Calu3 (cell line): ENCODE results near the gene SETD2. TPM values are rescaled to one million over a fixed set of nuclear protein-coding genes. Genes with fewer than 3 reads are reported as not detected.

Experiments
- BruUV-seq: library from RNA; stranded (reverse); fragments of 400-500 nt; replicated peaks from 2 replicates; lab custom pipeline; 2021; lab: Mats Ljungman, UMichigan
- CTCF ChIA-PET: fragments of 300-600 bp; sonication (Branson Sonifier 250); formaldehyde crosslinking; loops from one replicate; lab custom pipeline; 2022; ENCODE audit warnings: antibody characterized with exemption; lab: Charles Lee
- DNase-seq: peaks from one replicate; pipeline ENCODE4 v3.0.0; 2022
- H3K27ac Mint-ChIP-seq: one replicate; pipeline ENCODE4 v1.8.0; 2022; ENCODE audit warnings: mixed read lengths; ENCODE audit not compliant: unreplicated experiment
- H3K27me3 Mint-ChIP-seq: one replicate; pipeline ENCODE4 v1.8.0; 2022; ENCODE audit warnings: mixed read lengths; ENCODE audit not compliant: unreplicated experiment
- H3K36me3 Mint-ChIP-seq: one replicate; pipeline ENCODE4 v1.8.0; 2022; ENCODE audit warnings: mild to moderate bottlenecking, moderate library complexity, mixed read lengths; ENCODE audit not compliant: insufficient read depth, unreplicated experiment
- H3K4me1 Mint-ChIP-seq: one replicate; pipeline ENCODE4 v1.8.0; 2022; ENCODE audit warnings: mild to moderate bottlenecking, low read depth, mixed read lengths; ENCODE audit not compliant: unreplicated experiment
- H3K4me3 Mint-ChIP-seq: one replicate; pipeline ENCODE4 v1.8.0; 2022; ENCODE audit warnings: mild to moderate bottlenecking, low read depth, moderate library complexity, mixed read lengths; ENCODE audit not compliant: unreplicated experiment
- H3K9me3 Mint-ChIP-seq: one replicate; pipeline ENCODE4 v1.8.0; 2022; ENCODE audit warnings: low read depth, mixed read lengths; ENCODE audit not compliant: unreplicated experiment
- CTCF ChIP-seq: fragments of 200-600 bp; IDR thresholded peaks from one replicate; pipeline ENCODE4 v1.8.0; 2022; ENCODE audit warnings: antibody characterized with exemption; ENCODE audit not compliant: unreplicated experiment
- intact Hi-C: fragments of 100-400 bp; cut with micrococcal nuclease; formaldehyde crosslinking; loops from one replicate; pipeline ENCODE4 v1.10.0; 2022; ENCODE audit not compliant: unreplicated experiment
- total RNA-seq: library from RNA; stranded (reverse); gene quantifications from 2 replicates; pipeline ENCODE4 v1.2.3, GENCODE V29; 2022

The SETD2 gene
- total RNA-seq, 1 experiment from 2014 or later: 39.2 TPM

GRCh38 chr3:47018269-47018611 is 145.7 kb downstream of the SETD2 start:
- Mint-ChIP-seq H3K4me1 (no peaks in the 10 kb centered on the region), H3K27ac (no peak overlapping the region), H3K36me3 (peaks cover 17% of the 10 kb centered on the region), H3K4me3 (no peak overlapping the region), H3K27me3 (no peaks in the 10 kb centered on the region), H3K9me3 (no peaks in the 10 kb centered on the region)
- CTCF ChIA-PET: no interaction called here
- intact Hi-C loops: no loop called here
- TF ChIP-seq CTCF: no peak
- BruUV-seq: no TSS peak
- no peak for DNase-seq

DNA sequence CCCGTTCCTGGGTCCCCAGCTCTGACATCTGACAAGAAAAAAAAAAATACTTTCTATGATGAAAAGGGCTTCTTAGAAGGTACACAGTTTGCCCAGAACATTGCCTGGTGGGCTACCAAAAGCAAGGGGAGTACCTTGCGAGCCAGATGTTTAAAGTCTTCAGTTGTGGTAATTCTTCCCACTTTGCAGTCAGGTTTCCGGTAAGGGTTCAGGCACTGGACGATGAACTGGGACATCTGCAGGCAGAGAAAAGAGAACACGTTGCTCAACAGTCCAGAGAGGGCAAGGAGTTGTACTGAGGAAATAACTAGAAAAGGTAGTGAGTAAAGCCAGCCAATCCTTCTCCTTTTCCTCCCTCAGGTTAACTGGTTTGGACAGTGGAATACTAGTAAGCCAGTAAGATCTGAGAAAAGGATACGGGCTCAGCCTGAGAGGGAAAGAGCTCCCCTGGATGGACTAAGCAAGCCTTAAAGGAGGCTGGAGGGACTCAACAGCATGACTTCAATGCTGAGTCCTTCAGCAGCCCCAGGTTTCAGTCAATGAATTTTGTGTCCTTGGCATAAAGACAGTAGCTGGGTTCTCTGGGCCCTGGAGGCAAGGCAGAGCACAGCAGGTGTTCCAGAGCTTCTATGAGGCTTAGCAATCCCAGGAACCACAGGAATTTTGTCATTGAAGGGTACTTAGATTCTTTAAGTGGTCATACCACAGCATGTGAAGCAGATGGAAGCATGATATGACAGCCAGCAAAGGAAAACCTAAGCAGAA is 146.2 kb downstream of the SETD2 start:
- no peaks in the 10 kb centered on the region for H3K27me3 Mint-ChIP-seq
- intact Hi-C loops: no loop called here

GRCh38 chr3:47016934-47017435 is 146.9 kb downstream of the SETD2 start:
- no peak for DNase-seq
- Mint-ChIP-seq H3K9me3 (no peaks in the 10 kb centered on the region), H3K4me3 (no peak overlapping the region), H3K27me3 (no peaks in the 10 kb centered on the region), H3K4me1 (no peaks in the 10 kb centered on the region), H3K27ac (no peak overlapping the region), H3K36me3 (peaks cover 21% of the 10 kb centered on the region)
- TF ChIP-seq CTCF: no peak
- BruUV-seq: no TSS peak
- intact Hi-C loops: no loop called here
- CTCF ChIA-PET: no interaction called here

More for the DNA sequence above, 146.2 kb downstream of the SETD2 start:
- no peak for TF ChIP-seq CTCF
- H3K4me3 Mint-ChIP-seq: no peak overlapping the region
- H3K9me3 Mint-ChIP-seq: no peaks in the 10 kb centered on the region
- CTCF ChIA-PET: no interaction called here
- no peak for DNase-seq
- BruUV-seq: no TSS peak
- H3K27ac Mint-ChIP-seq: no peak overlapping the region
- no peaks in the 10 kb centered on the region for H3K4me1 Mint-ChIP-seq
- H3K36me3 Mint-ChIP-seq: peaks cover 19% of the 10 kb centered on the region

GRCh38 chr3:47016086-47016933 is 147.6 kb downstream of the SETD2 start:
- intact Hi-C loops: no loop called here
- Mint-ChIP-seq H3K36me3 (peaks cover 28% of the 10 kb centered on the region), H3K27me3 (no peaks in the 10 kb centered on the region), H3K4me3 (no peak overlapping the region), H3K9me3 (no peaks in the 10 kb centered on the region), H3K4me1 (no peaks in the 10 kb centered on the region), H3K27ac (no peak overlapping the region)
- TF ChIP-seq CTCF: no peak
- TSS peak; percentile 64 for BruUV-seq
- CTCF ChIA-PET: no interaction called here
- DNase-seq: no peak
